ENCODE results near the gene YWHAG. TPM values are rescaled to one million over a fixed set of nuclear protein-coding genes. Genes with fewer than 3 reads are reported as not detected.

The YWHAG gene
- total and polyA plus RNA-seq, 9 of the 15 experiments (the other 6 are each of a cell fraction or from before 2014, with no cell fraction given) = 30.4 to 246 (median 94.5) TPM

- TF ChIP-seq SPI1 (IDR thresholded peaks at IDR 0.05; ENCODE audit: borderline replicate concordance, low read depth, low read length) (no peak), ZNF518B (CRISPR knock-in tag; IDR thresholded peaks at IDR 0.05) (no peak), FOXK2 (conservative IDR thresholded peaks at IDR 0.05 in 1 of 2, IDR thresholded peaks at IDR 0.05 in 1 of 2; ENCODE audit: low read depth in 2 of 2) (peak; percentile 73 to 80; a peak in 3 of 4 replicates), RNF2 (IDR thresholded peaks at IDR 0.05) (no peak), SAP30 (IDR thresholded peaks at IDR 0.05; ENCODE audit: borderline replicate concordance, insufficient read depth, low read depth, low read length, poor library complexity, severe bottlenecking) (no peak), EWSR1 (IDR thresholded peaks at IDR 0.05; ENCODE audit: borderline replicate concordance, low read depth, partially characterized antibody) (no peak), LCOR (CRISPR knock-in tag; IDR thresholded peaks at IDR 0.05) (no peak; the same call in 1 of the 2 replicates), NONO (IDR thresholded peaks at IDR 0.05; ENCODE audit: low read depth in 2 of 2, low read length in 1 of 2) (no peak), PHB (CRISPR knock-in tag; IDR thresholded peaks at IDR 0.05) (no peak), KDM1A (IDR thresholded peaks at IDR 0.05) (peak in 1 of 2 experiments; percentile 32; a peak in 1 of 4 replicates), RUNX1 (IDR thresholded peaks at IDR 0.05; ENCODE audit: low read depth) (no peak), ZSCAN29 (IDR thresholded peaks at IDR 0.05) (no peak), HDAC6 (IDR thresholded peaks at IDR 0.05; ENCODE audit: low read depth, low read length) (no peak), ZNF695 (CRISPR knock-in tag; IDR thresholded peaks at IDR 0.05) (no peak), KHSRP (IDR thresholded peaks at IDR 0.05) (no peak), GTF2B (IDR thresholded peaks at IDR 0.05; ENCODE audit: extremely low read depth, insufficient read length) (no peak), HINFP (tag; conservative IDR thresholded peaks at IDR 0.05; ENCODE audit: low read depth) (peak; percentile 89)
- TF ChIP-seq, protein P1, sequence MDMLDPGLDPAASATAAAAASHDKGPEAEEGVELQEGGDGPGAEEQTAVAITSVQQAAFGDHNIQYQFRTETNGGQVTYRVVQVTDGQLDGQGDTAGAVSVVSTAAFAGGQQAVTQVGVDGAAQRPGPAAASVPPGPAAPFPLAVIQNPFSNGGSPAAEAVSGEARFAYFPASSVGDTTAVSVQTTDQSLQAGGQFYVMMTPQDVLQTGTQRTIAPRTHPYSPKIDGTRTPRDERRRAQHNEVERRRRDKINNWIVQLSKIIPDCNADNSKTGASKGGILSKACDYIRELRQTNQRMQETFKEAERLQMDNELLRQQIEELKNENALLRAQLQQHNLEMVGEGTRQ (CRISPR knock-in tag; IDR thresholded peaks at IDR 0.05) = no peak
- TF ChIP-seq, protein P2, sequence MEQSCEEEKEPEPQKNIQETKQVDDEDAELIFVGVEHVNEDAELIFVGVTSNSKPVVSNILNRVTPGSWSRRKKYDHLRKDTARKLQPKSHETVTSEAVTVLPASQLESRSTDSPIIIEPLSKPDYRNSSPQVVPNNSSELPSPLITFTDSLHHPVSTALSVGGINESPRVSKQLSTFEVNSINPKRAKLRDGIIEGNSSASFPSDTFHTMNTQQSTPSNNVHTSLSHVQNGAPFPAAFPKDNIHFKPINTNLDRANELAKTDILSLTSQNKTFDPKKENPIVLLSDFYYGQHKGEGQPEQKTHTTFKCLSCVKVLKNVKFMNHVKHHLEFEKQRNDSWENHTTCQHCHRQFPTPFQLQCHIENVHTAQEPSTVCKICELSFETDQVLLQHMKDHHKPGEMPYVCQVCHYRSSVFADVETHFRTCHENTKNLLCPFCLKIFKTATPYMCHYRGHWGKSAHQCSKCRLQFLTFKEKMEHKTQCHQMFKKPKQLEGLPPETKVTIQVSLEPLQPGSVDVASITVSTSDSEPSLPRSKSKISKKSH (CRISPR knock-in tag; IDR thresholded peaks at IDR 0.05) = no peak
Measured at GRCh38 chr7:76317782-76318487, 40.9 kb downstream of the YWHAG start (continued).
